ENCODE results near the gene SLX1A.
"Not testable (repeated sequence)": the region's sequence is repeated elsewhere in the genome, so short reads cannot be mapped to it uniquely, and the experiment has no call there.

SLX1A gene

DNA sequence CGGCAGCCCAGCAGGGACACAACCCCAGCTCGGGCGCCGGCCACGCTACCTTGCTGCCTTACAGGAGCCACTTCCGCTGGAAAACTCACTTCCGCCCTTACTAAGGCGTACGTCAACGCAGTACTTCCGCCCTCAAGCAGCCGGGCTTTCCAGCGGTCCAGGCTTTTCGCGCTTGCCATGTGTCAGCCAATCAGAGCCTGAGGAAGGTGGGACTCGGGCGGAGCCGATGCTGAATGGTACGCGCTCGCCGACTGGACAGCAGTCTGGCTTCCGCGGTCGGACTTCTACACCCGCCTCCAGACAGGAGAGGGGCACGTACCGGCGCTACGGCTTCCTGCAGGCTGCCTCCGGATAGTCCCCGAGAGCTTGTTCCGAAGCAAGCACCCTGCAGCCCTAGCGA, at the start of gene SLX1A, which contains the start of gene BOLA2B:
Gene SLX1A (plus strand): TSS at position 261 of the 400 bp plus-strand sequence. CDS start 210 bp downstream, outside the sequence.
Gene BOLA2B (minus strand): TSS at position 52 of the 400 bp plus-strand sequence. CDS start 71 bp downstream, outside the sequence.
- not testable (repeated sequence) for DNase-seq

DNA sequence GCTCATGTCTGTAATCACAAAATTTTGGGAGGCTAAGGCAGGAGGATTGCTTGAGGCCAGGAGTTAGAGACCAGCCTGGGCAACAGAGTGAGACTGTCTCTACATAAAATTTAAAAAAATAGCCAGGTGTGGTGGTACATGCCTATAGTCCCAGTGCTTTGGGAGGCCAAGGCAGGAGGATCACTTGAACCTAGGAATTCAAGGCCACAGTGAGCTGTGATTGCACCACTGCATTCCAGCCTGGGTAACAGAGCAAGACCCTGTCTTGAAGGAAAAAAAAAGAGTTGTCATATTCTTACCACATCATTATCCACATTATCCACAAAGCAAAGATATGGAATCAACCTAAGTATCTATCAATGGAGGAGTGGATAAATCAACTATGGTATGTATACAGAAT, 49.7 kb upstream of the SLX1A start:
- no peak for DNase-seq

DNA sequence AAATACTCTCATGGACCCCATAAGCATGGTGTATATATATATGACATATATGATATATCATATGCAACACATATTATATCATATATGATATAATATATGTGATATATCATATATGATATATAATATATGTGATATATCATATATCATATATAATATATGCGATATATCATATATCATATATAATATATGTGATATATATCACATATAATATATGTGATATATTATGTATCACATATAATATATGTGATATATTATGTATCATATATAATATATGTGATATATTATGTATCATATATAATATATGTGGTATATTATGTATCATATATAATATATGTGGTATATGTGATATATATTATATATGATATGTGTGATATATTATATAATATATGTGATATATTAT, 48.8 kb upstream of the SLX1A start:
- DNase-seq, result no peak

DNA sequence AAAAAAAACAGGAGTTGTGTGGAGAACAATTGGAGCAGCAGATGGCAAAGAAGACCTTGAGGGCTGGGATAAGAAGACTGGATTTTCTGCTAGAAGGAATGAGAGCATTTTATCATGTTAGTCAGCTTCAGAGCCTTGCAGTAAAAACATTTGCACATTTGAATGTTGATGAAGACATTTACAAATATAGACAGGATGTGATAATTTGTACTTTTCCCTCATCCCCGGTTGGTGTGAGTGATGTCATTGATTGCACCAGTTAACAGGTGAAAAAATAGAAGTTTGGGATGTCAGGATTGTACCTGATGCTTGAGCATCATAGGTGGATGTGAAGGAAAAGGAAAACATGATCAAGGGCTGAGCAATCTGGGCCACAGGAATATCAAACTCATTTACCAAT, 48.0 kb upstream of the SLX1A start:
- no peak for DNase-seq

DNA sequence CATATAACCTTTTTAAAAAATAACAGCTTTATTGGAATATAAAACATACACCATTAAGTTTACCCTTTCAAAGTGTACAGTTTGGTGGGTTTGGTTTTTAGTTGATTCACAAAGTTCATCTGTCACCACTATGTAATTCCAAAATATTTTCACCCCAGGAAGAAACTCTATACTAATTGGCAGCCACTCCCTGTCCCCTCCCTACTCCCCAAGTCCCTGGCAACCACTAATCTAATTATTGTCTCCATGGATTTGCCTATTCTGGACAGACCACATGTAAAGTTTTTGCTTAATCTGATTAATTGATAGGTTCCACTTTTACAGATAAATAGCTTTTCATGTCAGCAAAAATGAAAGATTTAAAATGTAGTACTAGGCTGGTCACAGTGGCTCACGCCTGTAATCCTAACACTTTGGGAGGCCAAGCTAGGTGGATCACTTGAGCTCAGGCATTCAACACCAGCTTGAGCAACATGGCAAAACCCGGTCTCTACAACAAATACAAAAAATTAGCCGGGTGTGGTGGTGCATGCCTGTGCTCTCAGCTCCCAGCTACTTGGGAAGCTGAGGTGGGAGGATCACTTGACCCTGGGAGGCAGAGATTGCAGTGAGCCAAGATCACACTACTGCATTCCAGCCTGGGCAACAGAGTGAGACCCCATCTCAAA, 45.7 kb upstream of the SLX1A start:
- DNase-seq, result no peak

DNA sequence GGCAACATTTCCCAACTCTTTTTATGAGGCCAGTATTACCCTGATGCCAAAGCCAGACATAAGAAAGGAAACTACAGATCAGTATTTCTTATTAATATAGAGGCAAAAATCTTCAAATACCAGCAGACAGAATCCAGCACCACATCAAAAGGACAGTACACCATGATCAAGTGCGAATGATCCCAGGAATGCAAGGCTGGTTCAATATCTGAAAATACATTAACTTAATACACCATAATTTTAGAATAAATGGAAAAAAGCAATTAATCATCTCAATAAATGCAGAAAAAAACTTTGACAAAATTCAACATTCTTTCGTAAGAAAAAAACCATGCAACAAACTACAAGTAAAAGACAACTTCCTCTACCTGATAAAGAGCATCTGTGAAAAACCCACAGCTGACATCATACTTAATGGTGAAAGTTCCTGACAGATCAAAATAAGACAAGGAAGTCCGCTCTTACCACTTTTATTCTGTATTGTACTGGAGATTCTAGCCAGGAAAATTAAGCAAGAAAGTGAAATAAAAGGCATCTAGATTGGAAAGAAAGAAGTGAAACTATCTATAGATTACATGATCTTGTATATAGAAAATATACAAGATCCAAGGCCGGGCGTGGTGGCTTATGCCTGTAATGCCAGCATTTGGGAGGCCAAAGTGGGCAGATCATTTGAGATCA, 44.3 kb upstream of the SLX1A start:
- DNase-seq, result no peak

DNA sequence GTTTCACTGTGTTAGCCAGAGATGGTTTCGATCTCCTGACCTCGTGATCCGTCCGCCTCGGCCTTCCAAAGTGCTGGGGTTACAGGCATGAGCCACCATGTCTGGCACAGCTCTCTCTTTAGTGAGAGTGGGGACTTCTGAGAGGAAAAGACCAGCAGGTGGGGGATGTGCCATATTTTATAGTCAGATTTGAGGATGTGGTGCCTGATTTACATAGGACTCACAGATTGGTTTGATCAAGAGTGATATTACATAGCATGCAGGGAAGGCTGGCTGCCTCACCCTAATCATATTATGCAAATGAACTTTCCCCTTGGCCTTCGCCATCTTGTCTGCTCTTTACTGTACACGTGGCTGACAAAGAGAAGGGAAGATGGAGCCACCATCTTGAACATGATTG, 42.6 kb upstream of the SLX1A start:
- no peak for DNase-seq

DNA sequence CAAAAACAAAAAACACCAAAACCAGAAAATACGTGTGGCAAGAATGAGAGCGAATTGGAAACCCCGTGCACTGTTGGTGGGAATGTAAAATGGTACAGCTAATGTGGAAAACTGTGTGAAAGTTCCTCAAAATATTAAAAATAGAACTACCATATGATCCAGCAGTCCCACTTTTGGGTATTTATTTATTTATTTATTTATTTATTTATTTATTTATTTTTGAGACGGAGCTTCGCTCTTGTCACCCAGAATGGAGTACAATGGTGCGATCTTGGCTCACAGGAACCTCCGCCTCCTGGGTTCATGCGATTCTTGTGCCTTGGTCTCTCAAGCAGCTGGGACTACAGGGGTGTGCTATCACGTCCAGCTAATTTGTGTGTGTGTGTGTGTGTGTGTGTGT, 41.2 kb upstream of the SLX1A start:
- no peak for DNase-seq

DNA sequence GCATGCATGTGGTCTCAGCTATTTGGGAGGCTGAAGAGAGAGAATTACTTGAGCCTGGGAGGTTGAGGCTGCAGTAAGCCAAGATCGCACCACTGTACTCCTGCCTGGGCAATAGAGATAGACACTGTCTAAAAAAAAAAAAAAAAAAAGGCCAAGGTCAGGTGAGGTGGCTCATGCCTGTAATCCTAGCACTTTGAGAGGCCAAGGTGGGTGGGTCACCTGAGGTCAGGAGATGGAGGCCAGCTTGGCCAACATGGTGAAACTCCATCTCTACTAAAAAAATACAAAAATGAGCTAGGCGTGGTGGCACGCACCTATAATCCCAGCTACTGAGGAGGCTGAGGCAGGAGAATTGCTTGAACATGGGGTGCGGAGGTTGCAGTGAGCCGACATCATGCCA, 38.5 kb upstream of the SLX1A start:
- no peak for DNase-seq

DNA sequence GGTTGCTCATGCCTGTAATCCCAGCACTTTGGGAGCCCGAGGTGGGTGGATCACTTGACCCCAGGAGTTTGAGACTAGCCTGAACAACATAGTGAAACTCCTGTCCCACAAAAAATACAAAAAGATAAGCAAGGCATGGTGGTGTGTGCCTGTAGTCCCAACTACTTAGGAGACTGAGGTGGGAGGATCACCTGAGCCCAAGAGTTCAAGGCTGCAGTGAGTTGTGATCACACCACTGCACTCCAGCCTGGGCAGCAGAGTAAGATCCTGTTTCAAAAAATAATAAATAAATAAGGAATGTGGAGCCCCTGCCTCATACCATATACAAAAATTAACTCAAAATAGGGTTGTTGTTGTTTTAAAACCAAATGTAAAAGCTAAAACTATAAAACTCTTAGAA, 36.5 kb upstream of the SLX1A start:
- DNase-seq, result no peak

DNA sequence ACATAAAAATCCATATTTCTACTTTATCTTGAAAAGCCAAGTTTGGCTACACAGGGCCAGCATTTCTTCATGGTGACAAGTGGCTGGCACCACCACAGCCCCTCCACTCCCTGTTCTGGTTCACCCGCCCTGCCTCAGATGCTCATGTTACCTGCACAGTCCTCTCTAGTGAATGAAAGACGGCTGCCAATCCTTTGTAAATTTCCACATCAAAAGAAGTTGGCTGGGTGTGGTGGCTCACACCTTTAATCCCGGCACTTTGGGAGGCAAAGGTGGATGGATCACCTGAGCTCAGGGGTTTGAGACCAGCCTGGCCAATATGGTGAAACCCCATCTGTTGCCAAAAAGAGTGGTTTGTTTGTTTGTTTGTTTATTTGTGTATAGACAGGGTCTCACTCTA, 30.1 kb upstream of the SLX1A start:
- no peak for DNase-seq

DNA sequence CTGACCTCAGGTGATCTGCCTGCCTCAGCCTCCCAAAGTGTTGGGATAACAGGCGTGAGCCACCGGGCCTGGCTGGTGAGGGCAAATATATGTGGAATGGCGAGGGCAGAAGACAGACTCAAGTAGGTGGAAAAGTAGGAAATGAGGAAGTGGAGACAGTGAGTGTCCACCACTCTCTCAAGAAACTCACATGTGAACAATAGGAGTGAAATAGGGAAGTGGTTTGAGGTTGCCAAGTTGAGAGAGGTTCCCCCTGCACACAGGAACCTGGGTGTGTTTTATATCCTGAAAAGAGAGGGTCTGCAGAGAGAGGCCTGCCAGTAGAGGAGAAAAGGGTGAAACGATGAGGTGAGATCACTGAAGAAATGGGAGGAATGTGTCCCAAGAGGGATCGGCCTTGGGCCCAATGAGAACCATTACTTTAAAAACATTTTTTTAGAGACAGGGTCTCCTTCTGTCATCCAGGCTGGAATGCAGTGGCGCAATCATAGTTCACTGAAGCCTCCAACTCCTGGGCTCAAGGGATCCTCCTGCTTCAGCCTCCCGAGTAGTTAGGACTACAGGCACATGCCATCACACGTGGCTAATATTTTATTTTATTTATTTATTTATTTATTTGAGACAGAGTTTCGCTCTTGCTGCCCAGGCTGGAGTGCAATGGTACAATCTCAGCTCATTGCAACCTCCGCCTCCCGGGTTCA, 27.3 kb upstream of the SLX1A start:
- DNase-seq, result no peak

DNA sequence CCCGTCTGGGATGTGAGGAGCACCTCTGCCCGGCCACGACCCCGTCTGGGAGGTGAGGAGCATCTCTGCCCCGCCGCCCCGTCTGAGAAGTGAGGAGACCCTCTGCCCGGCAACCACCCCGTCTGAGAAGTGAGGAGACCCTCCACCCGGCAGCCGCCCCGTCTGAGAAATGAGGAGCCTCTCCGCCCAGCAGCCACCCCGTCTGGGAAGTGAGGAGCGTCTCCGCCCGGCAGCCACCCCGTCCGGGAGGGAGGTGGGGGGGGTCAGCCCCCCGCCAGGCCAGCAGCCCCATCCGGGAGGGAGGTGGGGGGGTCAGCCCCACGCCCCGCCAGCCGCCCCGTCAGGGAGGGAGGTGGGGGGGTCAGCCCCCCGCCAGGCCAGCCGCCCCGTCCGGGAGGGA, 24.9 kb upstream of the SLX1A start:
- not testable (repeated sequence) for DNase-seq

DNA sequence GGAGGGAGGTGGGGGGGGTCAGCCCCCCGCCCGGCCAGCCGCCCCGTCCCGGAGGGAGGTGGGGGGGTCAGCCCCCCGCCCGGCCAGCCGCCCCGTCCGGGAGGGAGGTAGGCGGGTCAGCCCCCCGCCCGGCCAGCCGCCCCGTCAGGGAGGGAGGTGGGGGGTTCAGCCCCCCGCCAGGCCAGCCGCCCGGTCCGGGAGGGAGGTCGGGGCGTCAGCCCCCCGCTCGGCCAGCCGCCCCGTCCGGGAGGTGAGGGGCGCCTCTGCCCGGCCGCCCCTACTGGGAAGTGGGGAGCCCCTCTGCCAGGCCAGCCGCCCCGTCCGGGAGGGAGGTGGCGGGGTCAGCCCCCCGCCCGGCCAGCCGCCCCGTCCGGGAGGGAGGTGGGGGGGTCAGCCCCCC, 24.3 kb upstream of the SLX1A start:
- DNase-seq, result not testable (repeated sequence)

DNA sequence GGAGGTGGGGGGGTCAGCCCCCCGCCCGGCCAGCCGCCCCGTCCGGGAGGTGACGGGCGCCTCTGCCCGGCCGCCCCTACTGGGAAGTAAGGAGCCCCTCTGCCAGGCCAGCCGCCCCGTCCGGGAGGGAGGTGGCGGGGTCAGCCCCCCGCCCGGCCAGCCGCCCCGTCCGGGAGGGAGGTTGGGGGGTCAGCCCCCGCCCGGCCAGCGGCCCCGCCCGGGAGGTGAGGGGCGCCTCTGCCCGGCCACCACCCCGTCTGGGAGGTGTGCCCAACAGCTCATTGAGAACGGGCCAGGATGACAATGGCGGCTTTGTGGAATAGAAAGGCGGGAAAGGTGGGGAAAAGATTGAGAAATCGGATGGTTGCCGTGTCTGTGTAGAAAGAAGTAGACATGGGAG, 23.5 kb upstream of the SLX1A start:
- not testable (repeated sequence) for DNase-seq

DNA sequence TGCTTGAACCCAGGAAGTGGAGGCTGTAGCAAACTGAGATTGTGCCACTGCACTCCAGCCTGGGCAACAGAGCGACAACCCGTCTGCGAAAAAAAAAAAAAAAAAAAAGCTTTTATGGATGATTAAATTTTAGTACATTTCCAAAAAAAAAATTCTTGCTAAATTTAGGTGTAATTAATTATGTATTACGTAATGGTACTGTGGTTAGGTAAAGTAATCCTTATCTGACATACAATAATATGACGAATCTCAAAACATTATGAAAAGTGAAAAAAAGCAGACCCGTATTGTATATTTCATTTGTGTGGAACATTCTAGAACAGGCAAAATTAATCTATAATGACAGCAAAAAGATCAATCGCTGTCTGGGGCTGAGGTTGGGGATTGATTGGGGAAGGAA, 20.6 kb upstream of the SLX1A start:
- DNase-seq, result no peak

DNA sequence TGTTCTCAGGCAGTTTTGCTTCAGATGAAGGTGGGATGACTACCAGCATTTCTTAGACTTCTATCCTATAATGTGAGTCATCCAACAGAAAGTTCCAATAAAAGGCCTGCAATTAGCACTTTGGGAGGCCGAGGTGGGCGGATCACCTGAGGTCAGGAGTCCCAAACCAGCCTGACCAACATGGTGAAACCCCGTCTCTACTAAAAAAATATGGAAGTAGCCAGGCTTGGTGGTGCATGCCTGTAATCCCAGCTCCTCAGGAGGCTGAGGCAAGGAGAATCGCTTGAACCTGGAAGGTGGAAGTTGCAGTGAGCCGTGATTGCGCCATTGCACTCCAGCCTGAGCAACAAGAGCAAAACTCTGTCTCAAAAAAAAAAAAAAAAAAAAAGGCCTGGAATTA, 16.8 kb upstream of the SLX1A start:
- not testable (repeated sequence) for DNase-seq

DNA sequence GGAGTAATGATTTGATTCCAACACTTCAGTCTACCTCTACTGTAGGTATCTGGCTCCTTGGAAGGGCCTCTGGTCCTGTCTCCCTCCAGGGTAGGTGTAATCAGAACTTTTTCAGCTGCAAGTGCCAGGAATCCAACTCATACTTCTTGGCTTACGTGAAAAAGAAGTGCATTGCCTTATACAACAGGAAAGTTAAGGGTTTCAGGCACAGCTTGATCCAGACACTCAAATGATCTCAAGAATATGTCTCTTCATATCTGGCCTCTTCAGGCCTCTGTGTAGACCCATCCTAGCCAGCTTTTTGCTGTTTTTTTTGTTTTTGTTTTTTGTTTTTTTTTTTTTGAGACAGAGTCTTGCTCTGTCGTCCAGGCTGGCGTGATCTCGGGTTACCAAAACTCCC, 14.5 kb upstream of the SLX1A start:
- DNase-seq, result no peak

DNA sequence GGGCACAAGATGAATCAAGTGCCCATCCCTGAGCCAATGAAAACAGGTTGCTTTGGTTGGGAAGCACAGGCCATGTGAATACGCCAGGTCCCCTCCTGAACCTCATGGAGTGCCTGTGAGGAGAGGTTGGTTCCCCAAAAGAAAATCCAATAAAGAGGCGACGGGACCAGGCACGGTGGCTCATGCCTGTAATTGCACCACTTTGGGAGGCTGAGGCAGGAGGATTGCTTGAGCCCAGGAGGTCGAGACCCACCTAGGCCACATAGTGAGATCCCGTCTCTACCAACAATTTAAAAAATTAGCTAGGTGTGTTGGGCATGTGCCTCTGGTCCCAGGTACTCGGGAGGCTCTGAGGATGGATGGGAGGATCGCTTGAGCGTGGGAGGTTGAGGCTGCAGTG, 13.7 kb upstream of the SLX1A start:
- no peak for DNase-seq

DNA sequence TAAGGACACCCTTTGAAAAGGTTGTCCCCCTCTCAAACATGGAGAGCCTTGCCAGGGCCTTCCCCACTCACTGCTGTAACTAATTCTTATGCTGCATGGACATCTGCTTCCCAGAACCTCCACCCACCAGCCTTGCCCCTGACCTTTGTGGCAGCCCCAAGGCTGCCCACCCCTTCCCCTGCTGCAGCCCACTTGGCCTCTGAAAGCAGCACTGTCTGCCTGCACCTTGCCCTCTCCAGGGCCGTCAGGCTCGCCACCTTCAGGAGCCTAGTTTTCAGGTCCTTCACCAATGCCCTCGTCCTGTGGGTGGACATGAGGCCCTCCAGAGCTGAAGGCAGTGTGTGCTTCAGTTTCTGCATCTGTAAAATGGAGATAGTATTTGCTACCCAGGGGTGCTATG, 12.9 kb upstream of the SLX1A start:
- no peak for DNase-seq

DNA sequence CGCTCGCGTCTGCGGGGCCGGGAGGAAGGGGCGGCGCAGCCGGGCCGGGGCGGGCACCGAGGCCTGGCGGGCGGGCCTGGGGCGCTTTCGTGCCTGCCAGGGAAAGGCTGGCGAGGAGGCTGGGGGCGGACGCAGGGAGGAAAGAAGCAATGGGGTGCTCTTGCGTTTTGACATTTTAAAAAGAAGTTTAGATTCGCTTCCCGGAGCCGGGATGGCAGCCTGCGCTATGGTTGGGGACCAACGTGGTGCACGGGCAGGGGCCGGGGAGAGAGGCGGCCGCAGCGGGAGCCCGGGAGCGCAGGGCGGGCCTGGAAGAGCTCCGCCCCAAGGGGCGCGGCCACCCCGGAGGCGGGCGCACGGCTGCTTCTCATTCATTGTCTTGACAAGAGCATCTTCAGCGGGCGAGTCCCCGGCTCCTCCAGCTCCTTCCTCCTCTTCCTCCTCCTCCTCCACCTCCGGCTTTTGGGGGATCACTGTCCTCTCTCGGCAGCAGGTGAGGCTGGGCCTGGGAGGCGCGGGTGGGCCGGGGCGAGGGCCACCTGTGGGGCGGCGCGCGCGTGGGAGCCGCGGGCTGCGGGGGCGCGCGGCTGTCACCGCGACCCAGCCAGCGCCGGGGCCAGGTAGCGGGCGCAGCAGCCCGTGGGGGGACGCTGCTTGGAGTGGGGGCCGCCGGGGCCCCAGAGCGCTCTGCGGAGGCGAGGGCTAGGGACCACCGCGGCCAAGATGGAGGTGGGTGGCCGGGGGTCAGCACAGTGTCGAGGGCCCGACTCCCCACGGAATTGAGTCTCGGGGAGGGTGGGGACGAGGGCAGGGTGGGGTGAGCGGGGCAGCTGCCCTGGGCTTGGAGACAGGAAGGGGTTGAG, 10.2 kb upstream of the SLX1A start, which contains the start of gene CORO1A:
Gene CORO1A (plus strand): TSS at position 370 of the 863 bp plus-strand sequence. CDS start 1,608 bp downstream, outside the sequence.
- peak; percentile 55 for DNase-seq

DNA sequence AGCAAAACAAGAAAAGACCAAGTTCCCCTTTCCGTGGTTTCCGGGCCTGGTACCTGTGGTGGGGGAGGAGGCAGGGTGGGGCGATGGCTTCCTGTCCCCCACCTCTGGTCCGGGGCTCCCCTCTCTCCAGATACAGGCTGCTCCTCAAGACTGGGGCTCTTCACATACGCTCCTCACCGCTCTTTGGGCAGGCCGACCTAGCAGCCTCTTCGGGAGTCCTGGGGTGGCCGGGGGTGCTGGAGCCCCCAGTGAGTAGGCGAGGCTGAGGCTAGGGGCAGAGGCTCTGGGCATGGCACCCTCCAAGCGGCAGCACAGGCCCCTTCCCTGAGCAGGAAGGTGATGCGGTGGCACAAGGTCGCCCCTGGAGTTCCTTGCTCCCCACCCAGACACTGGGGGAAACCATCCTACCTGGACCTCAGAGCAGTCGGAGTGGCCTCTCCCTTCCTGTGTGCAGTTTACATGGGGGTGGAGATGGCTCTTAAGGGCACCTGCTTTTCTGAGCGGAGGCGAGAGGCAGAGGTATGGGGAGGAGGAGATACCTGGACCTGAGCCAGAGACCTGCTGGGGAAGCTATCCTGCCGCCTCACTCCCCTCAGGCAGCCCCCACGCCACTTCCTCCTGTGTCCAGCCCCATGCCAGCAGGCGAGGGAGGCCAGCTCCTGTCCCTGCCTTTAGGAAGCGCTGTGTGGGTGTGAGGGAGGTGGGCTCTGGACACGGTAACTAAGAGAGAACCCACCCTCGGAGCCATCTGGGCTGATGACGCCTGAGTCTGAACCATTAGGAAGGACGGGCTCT, 9.4 kb upstream of the SLX1A start:
- DNase-seq, result peak; percentile 14
